Glutamatergic neuron (in vitro differentiated cells): ENCODE measurements around the gene KCNK2. TPM values are rescaled to one million over a fixed set of nuclear protein-coding genes. Genes with fewer than 3 reads are reported as not detected.

Source experiments
- DNase-seq: peaks from one replicate; pipeline ENCODE4 v3.0.0; 2022
- H3K27ac Mint-ChIP-seq: one replicate; pipeline ENCODE4 v1.8.0; 2020; ENCODE audit warnings: mild to moderate bottlenecking, mixed read lengths, inconsistent platforms; ENCODE audit not compliant: unreplicated experiment
- H3K27me3 Mint-ChIP-seq: one replicate; pipeline ENCODE4 v1.8.0; 2020; ENCODE audit warnings: mild to moderate bottlenecking, moderate library complexity, mixed read lengths, inconsistent platforms; ENCODE audit not compliant: unreplicated experiment
- H3K36me3 Mint-ChIP-seq: one replicate; pipeline ENCODE4 v1.8.0; 2020; ENCODE audit warnings: mild to moderate bottlenecking, mixed read lengths, inconsistent platforms; ENCODE audit not compliant: unreplicated experiment
- H3K4me1 Mint-ChIP-seq: one replicate; pipeline ENCODE4 v1.8.0; 2020; ENCODE audit warnings: mild to moderate bottlenecking, low read depth, mixed read lengths, inconsistent platforms; ENCODE audit not compliant: unreplicated experiment
- H3K4me3 Mint-ChIP-seq: one replicate; pipeline ENCODE4 v1.8.0; 2020; ENCODE audit warnings: mild to moderate bottlenecking, mixed read lengths, inconsistent platforms; ENCODE audit not compliant: unreplicated experiment
- H3K9me3 Mint-ChIP-seq: one replicate; pipeline ENCODE4 v1.8.0; 2020; ENCODE audit warnings: mild to moderate bottlenecking, moderate library complexity, mixed read lengths, inconsistent platforms; ENCODE audit not compliant: unreplicated experiment
- CTCF ChIP-seq: fragments of 200-600 bp; sonication (generic); IDR thresholded peaks from one replicate; pipeline ENCODE4 v1.5.0; 2021; ENCODE audit not compliant: partially characterized antibody, unreplicated experiment
- total RNA-seq: library from RNA; stranded (reverse); fragmentation: NEBNext Ultra II Directional; extraction: Animal tissue kit (Norgen Biotek cat#: 25700); gene quantifications from one replicate; pipeline ENCODE4 v1.2.1, GENCODE V29; 2021; ENCODE audit not compliant: unreplicated experiment

KCNK2 gene
- total RNA-seq, 1 donor from 2014 or later: not detected

- DNase-seq: no peak
- no peaks in the 10 kb centered on the region for H3K9me3 Mint-ChIP-seq
- TF ChIP-seq CTCF: no peak
- no peaks in the 10 kb centered on the region for H3K27me3 Mint-ChIP-seq
- no peak overlapping the region for H3K4me3 Mint-ChIP-seq
- H3K36me3 Mint-ChIP-seq: no peaks in the 10 kb centered on the region
- H3K27ac Mint-ChIP-seq: no peak overlapping the region
- no peaks in the 10 kb centered on the region for H3K4me1 Mint-ChIP-seq
These were observed 194.0 kb downstream of the KCNK2 start for GRCh38 chr1:215276582-215276981.

- Mint-ChIP-seq H3K27me3 (no peaks in the 10 kb centered on the region), H3K4me3 (no peak overlapping the region), H3K4me1 (no peaks in the 10 kb centered on the region), H3K9me3 (no peaks in the 10 kb centered on the region), H3K27ac (no peak overlapping the region), H3K36me3 (no peaks in the 10 kb centered on the region)
- TF ChIP-seq CTCF: no peak
- no peak for DNase-seq
These were observed 195.0 kb downstream of the KCNK2 start for GRCh38 chr1:215277532-215277931.

GRCh38 chr1:215279682-215280081 is 197.1 kb downstream of the KCNK2 start:
- Mint-ChIP-seq H3K4me3 (no peak overlapping the region), H3K36me3 (no peaks in the 10 kb centered on the region)

GRCh38 chr1:215282557-215282956 is 200.0 kb downstream of the KCNK2 start:
- H3K27me3 Mint-ChIP-seq: no peaks in the 10 kb centered on the region
- H3K36me3 Mint-ChIP-seq: no peaks in the 10 kb centered on the region
- no peaks in the 10 kb centered on the region for H3K4me1 Mint-ChIP-seq
- no peak overlapping the region for H3K27ac Mint-ChIP-seq
- H3K4me3 Mint-ChIP-seq: no peak overlapping the region
- no peaks in the 10 kb centered on the region for H3K9me3 Mint-ChIP-seq
- no peak for TF ChIP-seq CTCF
- DNase-seq: no peak

More at GRCh38 chr1:215279682-215280081, 197.1 kb downstream of the KCNK2 start:
- no peaks in the 10 kb centered on the region for H3K27me3 Mint-ChIP-seq
- TF ChIP-seq CTCF: no peak
- no peaks in the 10 kb centered on the region for H3K4me1 Mint-ChIP-seq
- H3K9me3 Mint-ChIP-seq: no peaks in the 10 kb centered on the region
- no peak for DNase-seq
- H3K27ac Mint-ChIP-seq: no peak overlapping the region

GRCh38 chr1:215285013-215285800 is 202.7 kb downstream of the KCNK2 start:
- no peaks in the 10 kb centered on the region for H3K4me1 Mint-ChIP-seq
- no peak for DNase-seq
- no peak overlapping the region for H3K27ac Mint-ChIP-seq
- TF ChIP-seq CTCF: no peak
- H3K27me3 Mint-ChIP-seq: no peaks in the 10 kb centered on the region
- H3K4me3 Mint-ChIP-seq: no peak overlapping the region
- H3K36me3 Mint-ChIP-seq: no peaks in the 10 kb centered on the region
- H3K9me3 Mint-ChIP-seq: no peaks in the 10 kb centered on the region
